PFSK-1 (cell line): Measurements from ENCODE around the gene MED17.

Source experiments
- FOXP2 ChIP-seq: optimal IDR thresholded peaks from 2 replicates; pipeline ENCODE3; 2011; ENCODE audit warnings: borderline replicate concordance, control low read depth, inconsistent platforms; ENCODE audit not compliant: insufficient read depth; ENCODE audit errors: extremely low read length, extremely low read depth
- POLR2AphosphoS5 ChIP-seq: IDR thresholded peaks from 2 replicates; pipeline ENCODE4 v1.6.1; 2012; ENCODE audit warnings: low read depth, mild to moderate bottlenecking, control low read depth, low read length, moderate library complexity
- REST ChIP-seq, 2 experiments: IDR thresholded peaks; 2 replicates each; pipeline versions ENCODE4 v1.6.1 to v1.8.0; 2011 to 2012; ENCODE audit warnings: low read depth in 2 of 2, low read length in 2 of 2, control low read depth in 1 of 2, inconsistent platforms in 1 of 2, mild to moderate bottlenecking in 1 of 2, moderate library complexity in 1 of 2; ENCODE audit not compliant: insufficient read depth in 1 of 2
- SIN3A ChIP-seq: IDR thresholded peaks from 2 replicates; pipeline ENCODE4 v1.6.1; 2012; ENCODE audit warnings: mild to moderate bottlenecking, low read length, moderate library complexity, borderline replicate concordance; ENCODE audit not compliant: insufficient read depth
- TAF1 ChIP-seq: IDR thresholded peaks from 2 replicates; pipeline ENCODE4 v1.6.1; 2012; ENCODE audit warnings: low read length, control low read depth, borderline replicate concordance; ENCODE audit not compliant: insufficient read depth

Gene MED17

DNA sequence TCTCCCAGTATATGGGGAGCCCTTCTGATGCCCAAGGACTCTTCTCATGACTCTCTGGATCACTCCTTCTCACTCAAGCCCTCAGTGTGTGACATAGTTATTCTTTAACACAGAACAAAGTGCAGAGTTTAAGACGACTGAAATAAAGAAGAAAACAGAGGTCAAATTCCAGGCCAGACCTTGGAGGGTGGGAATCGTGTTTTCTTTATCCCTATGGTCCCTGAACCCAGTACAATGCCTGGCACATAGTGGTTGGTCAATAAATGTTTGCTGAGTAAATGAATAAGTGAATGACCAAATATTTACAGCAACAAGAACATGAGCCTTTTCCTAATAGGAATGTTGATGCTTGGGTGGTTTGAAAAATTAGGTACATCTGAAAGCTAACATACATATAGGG is 37.5 kb downstream of the MED17 start:
- TF ChIP-seq REST (IDR thresholded peaks at IDR 0.05; ENCODE audit: insufficient read depth in 1 of 2, low read depth in 2 of 2, low read length in 2 of 2) (no peak), TAF1 (no peak), POLR2AphosphoS5 (no peak), SIN3A (no peak), FOXP2 (no peak)

DNA sequence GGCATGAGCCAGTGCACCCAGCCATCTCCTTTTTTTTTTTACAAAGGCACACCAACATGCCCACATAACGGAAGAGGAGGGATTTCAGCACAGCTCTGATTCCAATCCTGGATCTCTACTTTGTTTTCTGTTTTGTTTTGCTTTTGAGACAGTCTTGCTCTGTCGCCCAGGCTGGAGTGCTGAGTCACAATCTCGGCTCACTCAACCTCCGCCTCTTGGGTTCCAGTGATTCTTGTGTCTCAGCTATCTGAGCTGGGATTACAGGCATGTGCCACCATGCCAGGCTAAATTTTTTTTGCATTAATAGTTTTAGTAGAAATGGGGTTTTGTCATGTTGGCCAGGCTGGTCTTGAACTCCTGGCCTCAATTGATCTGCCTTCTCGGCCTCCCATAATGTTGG is 38.3 kb downstream of the MED17 start:
- TF ChIP-seq FOXP2 (no peak), SIN3A (no peak), POLR2AphosphoS5 (no peak), TAF1 (no peak), REST (IDR thresholded peaks at IDR 0.05; ENCODE audit: insufficient read depth in 1 of 2, low read depth in 2 of 2, low read length in 2 of 2) (no peak)

DNA sequence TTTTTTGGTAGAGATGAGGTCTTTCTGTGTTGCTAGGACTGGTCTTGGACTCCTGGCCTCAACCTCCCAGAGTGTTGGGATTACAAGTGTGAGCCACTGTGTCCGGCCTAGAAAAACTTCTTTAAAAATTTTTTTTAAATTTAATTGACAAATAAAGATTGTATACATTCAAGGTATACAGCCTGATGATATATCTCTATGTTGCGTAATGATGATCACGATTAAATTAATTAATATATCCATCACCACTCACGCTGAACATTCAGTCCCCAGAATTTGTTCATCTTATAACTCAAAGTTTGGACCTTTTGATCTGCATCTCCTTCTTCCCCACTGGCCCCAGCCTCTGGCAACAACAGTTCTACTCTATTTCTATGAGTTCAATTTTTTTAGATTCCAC is 39.1 kb downstream of the MED17 start:
- no peak for TF ChIP-seq FOXP2
- no peak for TF ChIP-seq POLR2AphosphoS5
- no peak for TF ChIP-seq TAF1
- TF ChIP-seq SIN3A = no peak
- no peak for TF ChIP-seq REST (IDR thresholded peaks at IDR 0.05; ENCODE audit: insufficient read depth in 1 of 2, low read depth in 2 of 2, low read length in 2 of 2)

DNA sequence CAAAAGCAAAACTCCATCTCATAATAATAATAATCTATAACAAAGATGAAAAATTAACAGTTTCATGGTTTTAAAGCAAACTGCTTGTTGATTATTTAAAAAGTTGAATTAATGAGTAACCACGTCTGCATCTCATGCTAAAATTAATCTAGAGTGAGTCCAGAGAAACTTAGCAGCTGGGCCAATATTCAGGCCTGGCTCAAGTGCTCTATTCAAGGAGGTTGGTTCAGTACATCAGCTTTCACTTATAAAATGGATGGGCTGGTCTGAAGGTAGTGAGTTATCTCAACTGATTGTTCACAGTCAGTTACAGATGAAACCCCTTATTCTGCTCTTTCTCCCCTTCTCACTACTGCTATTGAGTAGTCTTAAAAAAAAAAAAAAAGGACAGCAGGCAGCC is 43.3 kb downstream of the MED17 start:
- TF ChIP-seq POLR2AphosphoS5 (no peak), FOXP2 (no peak), TAF1 (no peak), REST (IDR thresholded peaks at IDR 0.05; ENCODE audit: insufficient read depth in 1 of 2, low read depth in 2 of 2, low read length in 2 of 2) (no peak)

GRCh38 chr11:93829598-93829997 is 45.5 kb downstream of the MED17 start:
- no peak for TF ChIP-seq FOXP2
- TF ChIP-seq POLR2AphosphoS5 = no peak
- TF ChIP-seq REST (IDR thresholded peaks at IDR 0.05; ENCODE audit: insufficient read depth in 1 of 2, low read depth in 2 of 2, low read length in 2 of 2) = no peak
- no peak for TF ChIP-seq SIN3A
- TF ChIP-seq TAF1 = no peak
